Caco-2 (cell line): Measurements from ENCODE around the gene LRRFIP1. TPM values are rescaled to one million over a fixed set of nuclear protein-coding genes. Genes with fewer than 3 reads are reported as not detected.
"Not testable (repeated sequence)": the region's sequence is repeated elsewhere in the genome, so short reads cannot be mapped to it uniquely, and the experiment has no call there.

Experiments
- BruUV-seq: library from RNA; stranded (reverse); fragments of 400-500 nt; replicated peaks from 2 replicates; lab custom pipeline; 2021; lab: Mats Ljungman, UMichigan
- CTCF ChIA-PET: fragments of 300-600 bp; sonication (Branson Sonifier 250); formaldehyde crosslinking; loops from one replicate; lab custom pipeline; 2022; ENCODE audit warnings: antibody characterized with exemption; lab: Charles Lee
- POLR2A ChIA-PET: fragments of 300-600 bp; sonication (Branson Sonifier 250); formaldehyde crosslinking; loops from one replicate; lab custom pipeline; 2022; ENCODE audit warnings: antibody characterized with exemption; lab: Charles Lee
- DNase-seq, 2 experiments: peaks; one replicate each; pipeline versions ENCODE4 v3.0.0 to v3.0.0-alpha.2; 2020 to 2022
- H3K27me3 ChIP-seq: replicated peaks from 2 replicates; pipeline ENCODE4 v1.6.0; 2011; ENCODE audit warnings: low read length; ENCODE audit not compliant: control insufficient read depth, insufficient read depth
- H3K36me3 ChIP-seq: 2 replicates; pipeline ENCODE4 v1.5.1; 2011; ENCODE audit warnings: low read length; ENCODE audit not compliant: control insufficient read depth, insufficient read depth
- H3K4me1 ChIP-seq: fragments of 250-450 bp; sonication (Bioruptor Pico); 2 replicates; pipeline ENCODE4 v1.5.1; 2020; ENCODE audit warnings: mild to moderate bottlenecking
- H3K4me3 ChIP-seq: 2 replicates; pipeline ENCODE4 v1.5.1; 2011; ENCODE audit warnings: low read depth, mild to moderate bottlenecking, control low read depth, low read length
- H3K9me3 ChIP-seq: fragments of 250-450 bp; sonication (Bioruptor Pico); 2 replicates; pipeline ENCODE4 v1.5.1; 2020; ENCODE audit warnings: mild to moderate bottlenecking, moderate library complexity
- H3K27ac Mint-ChIP-seq: one replicate; pipeline ENCODE4 v1.8.0; 2022; ENCODE audit warnings: mixed read lengths; ENCODE audit not compliant: unreplicated experiment
- H3K27me3 Mint-ChIP-seq: one replicate; pipeline ENCODE4 v1.8.0; 2022; ENCODE audit warnings: mixed read lengths; ENCODE audit not compliant: insufficient read depth, unreplicated experiment
- H3K36me3 Mint-ChIP-seq: one replicate; pipeline ENCODE4 v1.8.0; 2022; ENCODE audit warnings: mild to moderate bottlenecking, mixed read lengths; ENCODE audit not compliant: insufficient read depth, unreplicated experiment
- H3K4me1 Mint-ChIP-seq: one replicate; pipeline ENCODE4 v1.8.0; 2022; ENCODE audit warnings: low read depth, mixed read lengths; ENCODE audit not compliant: unreplicated experiment
- H3K4me3 Mint-ChIP-seq: one replicate; pipeline ENCODE4 v1.8.0; 2022; ENCODE audit warnings: mild to moderate bottlenecking, moderate library complexity, mixed read lengths; ENCODE audit not compliant: unreplicated experiment
- H3K9me3 Mint-ChIP-seq: one replicate; pipeline ENCODE4 v1.8.0; 2022; ENCODE audit warnings: mixed read lengths; ENCODE audit not compliant: unreplicated experiment
- CTCF ChIP-seq, 2 experiments: fragments of 200-600 bp in 1 of 2; IDR thresholded peaks; 1 replicate in 1 of 2; 2 replicates in 1 of 2; pipeline versions ENCODE4 v1.5.1 to v1.8.0; 2011 to 2022; ENCODE audit warnings: antibody characterized with exemption in 1 of 2, control low read depth in 1 of 2, inconsistent platforms in 1 of 2, low read depth in 1 of 2, low read length in 1 of 2, mild to moderate bottlenecking in 1 of 2, moderate library complexity in 1 of 2; ENCODE audit not compliant: insufficient read depth in 1 of 2, severe bottlenecking in 1 of 2, unreplicated experiment in 1 of 2
- intact Hi-C: fragments of 100-400 bp; cut with micrococcal nuclease; formaldehyde crosslinking; loops from one replicate; pipeline ENCODE4 v1.10.0; 2022; ENCODE audit not compliant: unreplicated experiment
- total RNA-seq: library from RNA; stranded (reverse); gene quantifications from 2 replicates; pipeline ENCODE4 v1.2.3, GENCODE V29; 2022

The LRRFIP1 gene
- total RNA-seq, 1 experiment from 2014 or later: 37.1 TPM

GRCh38 chr2:237688081-237688480, 60.7 kb downstream of the LRRFIP1 start:
- CTCF ChIA-PET: interaction anchor here (0.6 to 1.0 kb wide), 2 partner anchors 98 to 171 kb away, joined by 3 to 4 read pairs; no protein-coding TSS in a partner anchor
- BruUV-seq: no TSS peak
- DNase-seq: no peak
- intact Hi-C loops: no loop called here
- H3K27ac Mint-ChIP-seq: no peak overlapping the region
- Histone ChIP-seq H3K27me3 (no peaks in the 10 kb centered on the region), H3K9me3 (no peaks in the 10 kb centered on the region), H3K4me1 (peaks cover 3% of the 10 kb centered on the region; the same call in 1 of the 2 replicates), H3K4me3 (no peak overlapping the region), H3K36me3 (no peaks in the 10 kb centered on the region)
- POLR2A ChIA-PET: no interaction called here
- no peak overlapping the region for H3K4me3 Mint-ChIP-seq
- no peak for TF ChIP-seq CTCF (IDR thresholded peaks at IDR 0.05; ENCODE audit: insufficient read depth in 1 of 2, low read depth in 1 of 2, low read length in 1 of 2, severe bottlenecking in 1 of 2, unreplicated experiment in 1 of 2)
- no peaks in the 10 kb centered on the region for H3K27me3 Mint-ChIP-seq
- no peaks in the 10 kb centered on the region for H3K9me3 Mint-ChIP-seq
- H3K36me3 Mint-ChIP-seq: no peaks in the 10 kb centered on the region
- H3K4me1 Mint-ChIP-seq: peaks cover 7% of the 10 kb centered on the region

- H3K4me3 ChIP-seq, BruUV-seq, H3K27ac Mint-ChIP-seq, H3K4me3 Mint-ChIP-seq, H3K9me3 Mint-ChIP-seq, DNase-seq, POLR2A ChIA-PET, intact Hi-C loops, H3K9me3 ChIP-seq, H3K36me3 Mint-ChIP-seq, H3K4me1 ChIP-seq, H3K36me3 ChIP-seq, H3K27me3 Mint-ChIP-seq, H3K27me3 ChIP-seq: not testable (repeated sequence)
- peaks cover 11% of the 10 kb centered on the region for H3K4me1 Mint-ChIP-seq
- CTCF ChIA-PET: interaction anchor here (1.0 kb wide), 1 partner anchor 53 kb away, joined by 3 read pairs; no protein-coding TSS in a partner anchor
These were observed 61.2 kb downstream of the LRRFIP1 start for GRCh38 chr2:237688541-237688940.

- H3K27me3 Mint-ChIP-seq: no peaks in the 10 kb centered on the region
- no peaks in the 10 kb centered on the region for H3K36me3 ChIP-seq
- no peak overlapping the region for H3K4me3 Mint-ChIP-seq
- no peak overlapping the region for H3K27ac Mint-ChIP-seq
- no peaks in the 10 kb centered on the region for H3K9me3 Mint-ChIP-seq
- CTCF ChIA-PET: interaction anchor here (1.0 kb wide), 1 partner anchor 52 kb away, joined by 3 read pairs; no protein-coding TSS in a partner anchor
- H3K9me3 ChIP-seq: no peaks in the 10 kb centered on the region
- DNase-seq: no peak
- POLR2A ChIA-PET: no interaction called here
- peaks cover 20% of the 10 kb centered on the region for H3K4me1 Mint-ChIP-seq
- TF ChIP-seq CTCF (IDR thresholded peaks at IDR 0.05; ENCODE audit: insufficient read depth in 1 of 2, low read depth in 1 of 2, low read length in 1 of 2, severe bottlenecking in 1 of 2, unreplicated experiment in 1 of 2): no peak
- intact Hi-C loops: loop anchor here (5.0 to 10.0 kb wide), 2 partner anchors 53 to 95 kb away; partner anchors contain the start of gene RAB17
- H3K27me3 ChIP-seq: no peaks in the 10 kb centered on the region
- no peak overlapping the region for H3K4me3 ChIP-seq
- H3K4me1 ChIP-seq: peaks cover 16% of the 10 kb centered on the region; the same call in 1 of the 2 replicates
- BruUV-seq: no TSS peak
- H3K36me3 Mint-ChIP-seq: no peaks in the 10 kb centered on the region
These were observed 62.1 kb downstream of the LRRFIP1 start for GRCh38 chr2:237689336-237690131.
